ENCODE data around the gene SIRT3.

- TF ChIP-seq CTCF (IDR thresholded peaks at IDR 0.05) (no peak), POLR2A (IDR thresholded peaks at IDR 0.05) (no peak)
Observed at GRCh38 chr11:223026-223789, 12.9 kb downstream of the SIRT3 start.

All from transverse colon (tissue), 3 donors.